GM12878 (cell line): Measurements from ENCODE around the gene PRKCB. TPM values are rescaled to one million over a fixed set of nuclear protein-coding genes. Genes with fewer than 3 reads are reported as not detected.

ENCODE experiments used
- ATAC-seq: fragments of 200-7000 bp; cut with Tn5 transposase; 3 replicates; pipeline ENCODE4 v1.9.1; 2020; ENCODE audit warnings: mild to moderate bottlenecking, moderate library complexity
- BruUV-seq: library from RNA; stranded (reverse); fragments of 400-500 nt; replicated peaks from 2 replicates; lab custom pipeline; 2021; lab: Mats Ljungman, UMichigan
- CTCF ChIA-PET: fragments of 300-600 bp; sonication (Branson Sonifier 250); formaldehyde crosslinking; extraction: SDS; loops from one replicate; lab custom pipeline; 2021; ENCODE audit warnings: inconsistent platforms; lab: Yijun Ruan, JAX
- POLR2A ChIA-PET: fragments of 350-600 bp; formaldehyde crosslinking; extraction: SDS; loops from one replicate; lab custom pipeline; 2021; ENCODE audit warnings: inconsistent platforms; lab: Charles Lee
- RAD21 ChIA-PET: fragments of 300-600 bp; sonication (Branson Sonifier 250); formaldehyde crosslinking; loops from one replicate; lab custom pipeline; 2023; ENCODE audit warnings: antibody characterized with exemption; ENCODE audit not compliant: unreplicated experiment; lab: Charles Lee
- SMC1A ChIA-PET: fragments of 300-600 bp; sonication (Branson Sonifier 250); formaldehyde crosslinking; loops from one replicate; lab custom pipeline; 2023; ENCODE audit not compliant: unreplicated experiment, uncharacterized antibody; lab: Charles Lee
- DNase-seq: peaks from one replicate; pipeline ENCODE4 v3.0.0-alpha.2; 2011; ENCODE audit warnings: low read depth, low spot score
- FAIRE-seq: peaks from 3 replicates; lab custom pipeline; 2011; peaks lifted over from hg19 to GRCh38; lab: Jason Lieb, UNC
- H2AFZ ChIP-seq: 2 replicates; pipeline ENCODE4 v1.6.0; 2011; ENCODE audit warnings: low read depth, low read length, control low read depth; ENCODE audit not compliant: control insufficient read depth
- H3K27ac ChIP-seq: 2 replicates; pipeline ENCODE4 v1.5.1; 2011; ENCODE audit warnings: control low read depth; ENCODE audit not compliant: control insufficient read depth, insufficient read depth
- H3K27me3 ChIP-seq, 2 experiments: replicated peaks in 1 of 2; 2 replicates each; pipeline versions ENCODE4 v1.6.0 to v1.6.1; 2011; ENCODE audit warnings: low read length in 1 of 2; ENCODE audit not compliant: control insufficient read depth in 2 of 2, insufficient read depth in 2 of 2
- H3K36me3 ChIP-seq, 2 experiments: 2 replicates each; pipeline ENCODE4 v1.5.1; 2011; ENCODE audit warnings: low read length in 1 of 2; ENCODE audit not compliant: control insufficient read depth in 2 of 2, insufficient read depth in 2 of 2
- H3K4me1 ChIP-seq: 2 replicates; pipeline ENCODE4 v1.6.1; 2011; ENCODE audit warnings: mild to moderate bottlenecking, low read length, moderate library complexity, mixed read lengths; ENCODE audit not compliant: control insufficient read depth, insufficient read depth
- H3K4me2 ChIP-seq: 2 replicates; pipeline ENCODE4 v1.6.0; 2011; ENCODE audit warnings: control low read depth; ENCODE audit not compliant: control insufficient read depth, insufficient read depth
- H3K4me3 ChIP-seq: fragments of 200-600 bp; sonication (generic); 2 replicates; pipeline ENCODE4 v1.5.1; 2016
- H3K79me2 ChIP-seq: 2 replicates; pipeline ENCODE4 v1.6.0; 2011; ENCODE audit warnings: low read length; ENCODE audit not compliant: control insufficient read depth, insufficient read depth
- H3K9ac ChIP-seq: 2 replicates; pipeline ENCODE4 v1.8.0; 2011; ENCODE audit warnings: low read length, control low read depth, mixed read lengths; ENCODE audit not compliant: control insufficient read depth, insufficient read depth
- H3K9me3 ChIP-seq: replicated peaks from 3 replicates; pipeline ENCODE4 v1.5.1; 2011; ENCODE audit warnings: mild to moderate bottlenecking, low read length; ENCODE audit not compliant: control insufficient read depth, insufficient read depth
- H4K20me1 ChIP-seq: 2 replicates; pipeline ENCODE4 v1.6.0; 2011; ENCODE audit not compliant: control insufficient read depth, insufficient read depth
- EGR1 ChIP-seq, 2 experiments: IDR thresholded peaks; 1 replicate in 1 of 2; 2 replicates in 1 of 2; pipeline ENCODE4 v1.6.1; 2011 to 2012; ENCODE audit warnings: low read depth in 2 of 2, low read length in 2 of 2, borderline replicate concordance in 1 of 2, mild to moderate bottlenecking in 1 of 2, moderate library complexity in 1 of 2
- ELK1 ChIP-seq: IDR thresholded peaks from 2 replicates; pipeline ENCODE4 v1.6.1; 2012; ENCODE audit warnings: low read depth, low read length, improper control_type of control experiment
- HCFC1 ChIP-seq: fragments of 150-350 bp; IDR thresholded peaks from 2 replicates; pipeline ENCODE4 v1.6.1; 2014; ENCODE audit warnings: low read length
- RCOR1 ChIP-seq: conservative IDR thresholded peaks from 2 replicates; pipeline ENCODE4 v1.6.1; 2012; ENCODE audit warnings: low read depth, low read length, improper control_type of control experiment
- RFX5 ChIP-seq: IDR thresholded peaks from 2 replicates; pipeline ENCODE4 v1.6.1; 2011; ENCODE audit warnings: low read depth, low read length, improper control_type of control experiment
- RUNX3 ChIP-seq: IDR thresholded peaks from 2 replicates; pipeline ENCODE4 v1.6.1; 2012; ENCODE audit warnings: low read length, inconsistent platforms
- ZNF384 ChIP-seq: IDR thresholded peaks from 2 replicates; pipeline ENCODE4 v1.6.1; 2012; ENCODE audit warnings: low read depth, mild to moderate bottlenecking, low read length, improper control_type of control experiment, borderline replicate concordance
- ZNF592 ChIP-seq: fragments of 450-650 bp; IDR thresholded peaks from 2 replicates; pipeline ENCODE4 v1.6.1; 2017; ENCODE audit warnings: mild to moderate bottlenecking, moderate library complexity
- WGBS: methylation state at CpG from one replicate; pipeline ENCODE4 v1.1.6; 2016; ENCODE audit warnings: low lambda C conversion rate; ENCODE audit not compliant: insufficient replicate concordance, insufficient coverage; ENCODE audit errors: missing lambda C conversion rate; 5-methylcytosine and 5-hydroxymethylcytosine counted together
- in situ Hi-C: fragments of 300-500 bp; cut with MboI; formaldehyde crosslinking; loops from 9 replicates; pipeline ENCODE4 v1.14.3; 2018; ENCODE audit warnings: mixed read lengths
- intact Hi-C: fragments of 100-400 bp; cut with micrococcal nuclease; formaldehyde crosslinking; loops from one replicate; pipeline ENCODE4 v1.14.2; 2022; ENCODE audit not compliant: unreplicated experiment
- polyA plus RNA-seq, 11 experiments: library from polyadenylated mRNA; depleted of rRNA in 4 of 11; unstranded in 6 of 11; stranded (reverse) in 5 of 11; fragments of >200 nt; fragmentation: Nextera tagmentation in 4 of 11; fragmentation: Illumina TruSeq in 1 of 11; extraction: Ambion mirVana in 4 of 11; extraction: Trizol in 1 of 11; gene quantifications; 1 replicate in 1 of 11; 2 replicates in 10 of 11; pipeline versions ENCODE4 v1.2.1 to v1.2.3, GENCODE V29; 2011 to 2016; ENCODE audit warnings: inconsistent platforms in 2 of 11, missing spikeins in 2 of 11, low read depth in 1 of 11
- total RNA-seq, 4 experiments: library from RNA; depleted of rRNA in 3 of 4; stranded (reverse); fragments of >200 nt in 3 of 4; fragmentation: Illumina TruSeq in 1 of 4; extraction: Trizol in 1 of 4; gene quantifications; 2 replicates each; pipeline versions ENCODE4 v1.2.1 to v1.2.3, GENCODE V29; 2013 to 2021

The PRKCB gene
- total and polyA plus RNA-seq, 10 of the 15 experiments (the other 5 are each of a cell fraction or from before 2014, with no cell fraction given), result 21.4 to 158 (median 97.3) TPM

DNA sequence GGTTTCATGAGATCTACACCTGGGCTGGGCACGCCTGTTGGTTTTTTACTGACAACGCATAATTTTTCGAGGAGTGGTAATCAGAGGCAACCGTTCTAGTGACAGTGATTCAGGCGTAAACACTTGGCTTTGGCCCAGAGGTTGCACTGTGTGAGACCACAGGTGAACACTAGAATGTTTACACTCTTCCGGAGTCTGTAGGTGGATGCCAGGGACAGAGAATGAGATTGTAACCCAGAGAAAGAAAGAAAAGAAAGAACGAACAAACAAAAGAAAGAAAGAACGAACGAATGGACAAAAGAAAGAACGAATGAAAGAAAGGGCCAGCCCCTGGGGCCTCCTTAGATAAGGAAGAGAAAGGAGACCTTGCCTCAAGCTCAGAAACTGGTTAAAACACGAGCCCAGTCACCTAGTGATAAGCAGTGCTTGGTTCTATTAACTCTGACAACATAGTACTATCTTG is 113.2 kb downstream of the PRKCB start:
- H3K4me1 ChIP-seq, result peaks cover 41% of the 10 kb centered on the region
- peaks cover 41% of the 10 kb centered on the region for H3K79me2 ChIP-seq
- peak; percentile 68 for FAIRE-seq
- CTCF ChIA-PET, result interaction anchor here (0.6 to 1.8 kb wide), 6 partner anchors 9 to 145 kb away, joined by 3 to 5 read pairs (median 3); no protein-coding TSS in a partner anchor
- peaks cover 3 to 14% of the 10 kb centered on the region in 2 experiments; a peak in 3 of 4 replicates for H3K36me3 ChIP-seq
- H3K27ac ChIP-seq, result peak overlapping the region; percentile 42; the same call in 1 of the 2 replicates
- RAD21 ChIA-PET, result interaction anchor here (1.7 kb wide), 1 partner anchor 61 kb away, joined by 4 read pairs; no protein-coding TSS in a partner anchor
- POLR2A ChIA-PET, result interaction anchor here (0.6 kb wide), 1 partner anchor 66 kb away, joined by 3 read pairs; no protein-coding TSS in a partner anchor
- ATAC-seq, result peak; percentile 22
- no peak overlapping the region for H3K9ac ChIP-seq
- SMC1A ChIA-PET, result interaction anchor here (0.7 to 2.0 kb wide), 6 partner anchors 9 to 145 kb away, joined by 3 to 7 read pairs (median 4); no protein-coding TSS in a partner anchor
- TF ChIP-seq RCOR1, result no peak
- peak; percentile 17; the same call in 1 of the 2 replicates for TF ChIP-seq RUNX3
- TF ChIP-seq, all 136 proteins: peak for 1
- intact Hi-C loops (no loop called here), in situ Hi-C loops (no loop called here)
- Histone ChIP-seq H3K27me3 (no peaks in the 10 kb centered on the region), H3K4me2 (no peak overlapping the region), H3K9me3 (no peaks in the 10 kb centered on the region), H3K4me3 (no peak overlapping the region), H4K20me1 (peaks cover 3% of the 10 kb centered on the region; the same call in 1 of the 2 replicates), H2AFZ (no peak overlapping the region)
- DNase-seq, result no peak
- 6% methylated on average over 11 of the region's 11 CpGs for WGBS
- BruUV-seq, result no TSS peak

DNA sequence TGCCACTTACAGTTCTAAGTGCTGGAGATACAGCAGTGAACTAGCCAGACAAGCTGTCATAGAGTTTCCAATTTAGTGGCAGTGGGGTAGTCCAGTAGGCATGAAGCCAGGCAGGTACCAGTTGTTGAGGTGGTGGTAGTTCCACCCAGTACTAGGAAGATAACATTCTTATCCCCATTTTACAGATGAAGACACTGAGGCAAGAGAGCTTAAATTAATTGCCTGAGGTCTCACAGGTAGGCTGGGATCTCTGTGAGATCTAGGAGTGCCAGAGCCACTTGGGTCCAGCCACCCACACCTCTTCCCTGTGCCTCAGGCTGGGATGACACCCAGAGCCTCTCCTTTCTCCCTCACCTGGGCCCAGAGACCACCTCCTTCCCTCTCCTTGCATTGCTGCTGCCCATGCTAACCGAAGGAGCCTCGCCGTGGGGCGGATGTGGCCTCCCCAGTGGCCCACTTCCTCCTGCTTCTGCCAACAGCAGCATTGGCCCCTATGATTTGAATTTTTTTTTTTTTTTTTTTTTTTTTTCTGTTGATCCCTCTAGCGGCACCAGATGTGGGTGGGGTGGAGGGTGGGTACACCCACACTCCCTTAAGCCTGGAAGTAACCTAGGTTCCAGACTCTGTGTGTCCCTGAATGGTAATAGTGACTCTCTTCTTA is 114.0 kb downstream of the PRKCB start:
- peak overlapping the region; percentile 12; the same call in 1 of the 2 replicates for H3K9ac ChIP-seq
- RAD21 ChIA-PET, result interaction anchor here (1.7 kb wide), 1 partner anchor 60 kb away, joined by 4 read pairs; no protein-coding TSS in a partner anchor
- CTCF ChIA-PET, result interaction anchor here (0.6 to 1.8 kb wide), 7 partner anchors 8 to 146 kb away, joined by 3 to 5 read pairs (median 3); no protein-coding TSS in a partner anchor
- H3K27me3 ChIP-seq, result no peaks in the 10 kb centered on the region
- peak overlapping the region; percentile 21 for H3K4me2 ChIP-seq
- H3K79me2 ChIP-seq, result peaks cover 43% of the 10 kb centered on the region
- intact Hi-C loops, result no loop called here
- peaks cover 3% of the 10 kb centered on the region; the same call in 1 of the 2 replicates for H4K20me1 ChIP-seq
- H3K9me3 ChIP-seq, result no peaks in the 10 kb centered on the region
- BruUV-seq, result no TSS peak
- POLR2A ChIA-PET, result interaction anchor here (0.9 kb wide), 1 partner anchor 10 kb away, joined by 3 read pairs; no protein-coding TSS in a partner anchor
- peaks cover 39% of the 10 kb centered on the region for H3K4me1 ChIP-seq
- H2AFZ ChIP-seq, result no peak overlapping the region
- H3K27ac ChIP-seq, result peak overlapping the region; percentile 67
- SMC1A ChIA-PET, result interaction anchor here (0.7 to 2.0 kb wide), 8 partner anchors 8 to 146 kb away, joined by 3 to 7 read pairs (median 3); no protein-coding TSS in a partner anchor
- FAIRE-seq (no peak), ATAC-seq (peak; percentile 90), DNase-seq (peak; percentile 28)
- 2% methylated on average over 4 of the region's 5 CpGs for whole genome bisulfite sequencing
- in situ Hi-C loops, result no loop called here
- no peak overlapping the region for H3K4me3 ChIP-seq
- peaks cover 3 to 11% of the 10 kb centered on the region in 2 experiments; a peak in 3 of 4 replicates for H3K36me3 ChIP-seq
- TF ChIP-seq ELK1, result no peak
- TF ChIP-seq HCFC1, result no peak
- TF ChIP-seq EGR1 (IDR thresholded peaks at IDR 0.05; ENCODE audit: borderline replicate concordance in 1 of 2, low read depth in 2 of 2, low read length in 2 of 2), result 0 out of 3 replicates have a peak, but pooled peaks of 1 of the 2 experiments have one; percentile 11
- no peak for TF ChIP-seq ZNF592
- no peak for TF ChIP-seq RFX5
- peak; percentile 65 for TF ChIP-seq RUNX3
- peak; percentile 89 for TF ChIP-seq ZNF384
